ENCODE results near the gene DNAJC21.
"Not testable (repeated sequence)": the region's sequence is repeated elsewhere in the genome, so short reads cannot be mapped to it uniquely, and the experiment has no call there.

Gene DNAJC21

GRCh38 chr5:34967540-34967939 lies 38.2 kb downstream of the DNAJC21 start:
- no peak overlapping the region for H3K4me3 ChIP-seq (ENCODE audit: low read depth, low read length)
- TF ChIP-seq CTCF (IDR thresholded peaks at IDR 0.05; ENCODE audit: low read depth, low read length), result no peak
- DNase-seq (ENCODE audit: low read depth, low spot score), result no peak
- in situ Hi-C loops (cut with HindIII; ENCODE audit: low sequenced_read_pairs), result no loop called here

GRCh38 chr5:34968258-34968657 lies 38.9 kb downstream of the DNAJC21 start:
- TF ChIP-seq CTCF (IDR thresholded peaks at IDR 0.05; ENCODE audit: low read depth, low read length), result no peak

GRCh38 chr5:34970552-34970951 lies 41.2 kb downstream of the DNAJC21 start:
- no peak overlapping the region for H3K4me3 ChIP-seq (ENCODE audit: low read depth, low read length)
- no peak for TF ChIP-seq CTCF (IDR thresholded peaks at IDR 0.05; ENCODE audit: low read depth, low read length)
- DNase-seq (ENCODE audit: low read depth, low spot score), result no peak
- in situ Hi-C loops (cut with HindIII; ENCODE audit: low sequenced_read_pairs), result no loop called here

More at GRCh38 chr5:34968258-34968657, 38.9 kb downstream of the DNAJC21 start:
- H3K4me3 ChIP-seq (ENCODE audit: low read depth, low read length), result no peak overlapping the region
- in situ Hi-C loops (cut with HindIII; ENCODE audit: low sequenced_read_pairs), result no loop called here
- DNase-seq (ENCODE audit: low read depth, low spot score), result no peak

GRCh38 chr5:34971655-34972054 lies 42.3 kb downstream of the DNAJC21 start:
- DNase-seq (ENCODE audit: low read depth, low spot score); H3K4me3 ChIP-seq (ENCODE audit: low read depth, low read length); in situ Hi-C loops (cut with HindIII; ENCODE audit: low sequenced_read_pairs): not testable (repeated sequence)

DNA sequence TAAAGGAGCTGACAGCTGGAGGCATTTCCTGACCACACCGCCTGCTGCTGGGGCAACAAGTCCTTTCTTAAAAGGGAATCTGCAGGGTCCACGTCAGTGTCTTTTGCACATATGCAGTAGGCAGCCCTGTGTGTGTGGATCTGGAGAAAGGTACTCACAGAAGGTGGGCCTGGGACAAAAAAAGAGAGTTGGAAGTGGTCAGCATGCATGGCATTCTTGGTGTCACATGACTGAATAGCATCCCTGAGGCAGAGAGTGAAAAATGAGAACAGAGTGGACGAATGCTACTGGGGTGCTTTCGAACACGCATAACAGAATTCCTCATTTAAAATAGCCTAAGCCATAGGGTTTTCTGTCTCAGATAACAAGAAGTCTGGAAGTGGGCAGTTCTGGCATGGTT lies 47.0 kb downstream of the DNAJC21 start:
- DNase-seq (ENCODE audit: low read depth, low spot score), result no peak
- H3K4me3 ChIP-seq (ENCODE audit: low read depth, low read length), result no peak overlapping the region
- TF ChIP-seq CTCF (IDR thresholded peaks at IDR 0.05; ENCODE audit: low read depth, low read length), result no peak
- in situ Hi-C loops (cut with HindIII; ENCODE audit: low sequenced_read_pairs), result no loop called here

DNA sequence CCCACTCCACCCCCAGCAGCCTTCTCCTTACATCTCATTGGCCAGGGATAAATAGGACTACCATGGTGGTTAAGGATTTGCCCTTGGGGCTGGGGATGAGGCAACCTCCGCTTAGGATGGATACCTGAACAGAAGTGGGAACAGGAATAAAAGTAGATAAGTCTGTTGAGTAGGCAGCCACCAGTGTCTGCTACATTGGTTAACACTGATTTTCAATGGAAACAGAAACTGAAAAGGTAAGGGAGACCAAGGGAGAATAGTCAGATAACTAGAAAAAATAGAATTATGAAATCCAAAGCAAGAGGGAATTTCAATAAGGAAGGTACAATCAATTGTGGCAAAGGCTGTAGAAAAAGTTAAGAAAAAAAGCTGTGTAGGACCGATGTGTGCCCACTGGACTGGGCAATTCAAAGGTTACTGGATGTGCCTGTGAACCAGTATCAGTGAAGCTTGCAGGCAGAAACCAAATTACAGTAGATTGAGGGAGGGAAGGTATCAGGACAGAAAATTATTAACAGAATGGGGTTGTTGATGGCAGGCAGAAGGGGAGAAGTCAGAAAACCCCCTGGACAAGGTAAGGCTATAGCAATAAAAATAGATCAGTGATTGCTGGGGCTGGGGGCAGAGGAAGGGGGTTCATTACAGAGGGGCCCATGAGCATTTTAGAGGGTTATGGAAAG lies 48.7 kb downstream of the DNAJC21 start:
- H3K4me3 ChIP-seq (ENCODE audit: low read depth, low read length), result no peak overlapping the region
- TF ChIP-seq CTCF (IDR thresholded peaks at IDR 0.05; ENCODE audit: low read depth, low read length), result no peak
- DNase-seq (ENCODE audit: low read depth, low spot score), result no peak
- in situ Hi-C loops (cut with HindIII; ENCODE audit: low sequenced_read_pairs), result no loop called here

- DNase-seq (ENCODE audit: low read depth, low spot score), result no peak
- no peak for TF ChIP-seq CTCF (IDR thresholded peaks at IDR 0.05; ENCODE audit: low read depth, low read length)
- in situ Hi-C loops (cut with HindIII; ENCODE audit: low sequenced_read_pairs), result no loop called here
- no peak overlapping the region for H3K4me3 ChIP-seq (ENCODE audit: low read depth, low read length)
Measured at GRCh38 chr5:34978681-34979080, 49.3 kb downstream of the DNAJC21 start.

All from astrocyte of the spinal cord (primary cell).